OCI-LY7 (cell line): ENCODE data around the gene ACTN1. TPM values are rescaled to one million over a fixed set of nuclear protein-coding genes. Genes with fewer than 3 reads are reported as not detected.

ENCODE experiments used
- BruUV-seq: library from RNA; stranded (reverse); fragments of 400-500 nt; replicated peaks from 2 replicates; lab custom pipeline; 2021; lab: Mats Ljungman, UMichigan
- CTCF ChIA-PET: fragments of 300-600 bp; sonication (Branson Sonifier 250); formaldehyde crosslinking; loops from one replicate; lab custom pipeline; 2022; ENCODE audit warnings: antibody characterized with exemption; ENCODE audit not compliant: unreplicated experiment; lab: Charles Lee
- POLR2A ChIA-PET: fragments of 300-600 bp; sonication (Branson Sonifier 250); formaldehyde crosslinking; loops from one replicate; lab custom pipeline; 2022; ENCODE audit warnings: antibody characterized with exemption; lab: Charles Lee
- DNase-seq: peaks from one replicate; pipeline ENCODE4 v3.0.0-alpha.2; 2015; ENCODE audit warnings: low spot score
- H2AFZ ChIP-seq: fragments of 200-600 bp; sonication (generic), shearing (Covaris generic); 2 replicates; pipeline ENCODE4 v1.6.1; 2014; ENCODE audit warnings: mild to moderate bottlenecking, antibody characterized with exemption, low read length, moderate library complexity
- H3K27ac ChIP-seq: fragments of 200-600 bp; sonication (generic); 2 replicates; pipeline ENCODE4 v1.5.1; 2014; ENCODE audit warnings: mixed run types, low read depth, mild to moderate bottlenecking, moderate library complexity, low read length, inconsistent platforms; ENCODE audit not compliant: poor library complexity, severe bottlenecking
- H3K36me3 ChIP-seq: fragments of 200-600 bp; sonication (generic); 2 replicates; pipeline ENCODE4 v1.6.1; 2014; ENCODE audit warnings: mild to moderate bottlenecking, antibody characterized with exemption, low read length, moderate library complexity, mixed read lengths; ENCODE audit not compliant: insufficient read depth
- H3K4me1 ChIP-seq: fragments of 200-600 bp; sonication (generic); 2 replicates; pipeline ENCODE4 v1.5.1; 2014; ENCODE audit warnings: mild to moderate bottlenecking, low read length; ENCODE audit not compliant: insufficient read depth, poor library complexity, severe bottlenecking
- H3K4me2 ChIP-seq: fragments of 200-600 bp; sonication (generic); 2 replicates; pipeline ENCODE4 v1.6.1; 2014; ENCODE audit warnings: mild to moderate bottlenecking, low read length
- H3K4me3 ChIP-seq: fragments of 200-600 bp; sonication (generic); 2 replicates; pipeline ENCODE4 v1.5.1; 2014; ENCODE audit warnings: mild to moderate bottlenecking, low read depth, low read length; ENCODE audit not compliant: poor library complexity, severe bottlenecking
- H3K79me2 ChIP-seq: fragments of 200-600 bp; sonication (generic); 2 replicates; pipeline ENCODE4 v1.6.1; 2016; ENCODE audit warnings: low read depth, mild to moderate bottlenecking, low read length, moderate library complexity, mixed read lengths; ENCODE audit not compliant: insufficient read depth
- H3K9me2 ChIP-seq: fragments of 200-600 bp; sonication (generic); 2 replicates; pipeline ENCODE4 v1.6.1; 2016; ENCODE audit warnings: mild to moderate bottlenecking, low read length, mixed read lengths; ENCODE audit not compliant: insufficient read depth
- H3K9me3 ChIP-seq: fragments of 200-600 bp; sonication (generic); 2 replicates; pipeline ENCODE4 v1.6.1; 2014; ENCODE audit warnings: mild to moderate bottlenecking, mixed run types, low read length, mixed read lengths
- H4K20me1 ChIP-seq: fragments of 200-600 bp; sonication (generic); 2 replicates; pipeline ENCODE4 v1.6.1; 2014; ENCODE audit warnings: mild to moderate bottlenecking, antibody characterized with exemption, low read length, moderate library complexity, mixed read lengths; ENCODE audit not compliant: insufficient read depth
- EZH2phosphoT487 ChIP-seq: fragments of 200-600 bp; sonication (generic); IDR thresholded peaks from 2 replicates; pipeline ENCODE4 v1.6.1; 2018; ENCODE audit warnings: low read depth, borderline replicate concordance, mild to moderate bottlenecking, mixed run types, antibody characterized with exemption, low read length, moderate library complexity, mixed read lengths
- intact Hi-C: fragments of 100-400 bp; cut with micrococcal nuclease; formaldehyde crosslinking; loops from one replicate; pipeline ENCODE4 v1.10.0; 2022; ENCODE audit not compliant: unreplicated experiment
- total RNA-seq, 2 experiments: library from RNA; depleted of rRNA in 1 of 2; stranded (reverse); fragments of >200 nt in 1 of 2; shearing (Covaris generic) in 1 of 2; gene quantifications; 2 replicates each; pipeline ENCODE4 v1.2.3, GENCODE V29; 2014 to 2022
- TF ChIP-seq, protein P1 (sequence below): fragments of 200-600 bp; sonication (generic); conservative IDR thresholded peaks from 2 replicates; pipeline ENCODE4 v1.5.1; 2014; ENCODE audit warnings: mild to moderate bottlenecking, antibody characterized with exemption, low read length, moderate library complexity, mixed read lengths

The ACTN1 gene
- total RNA-seq, 2 experiments from 2014 or later, result 0.51 to 1.8 TPM

DNA sequence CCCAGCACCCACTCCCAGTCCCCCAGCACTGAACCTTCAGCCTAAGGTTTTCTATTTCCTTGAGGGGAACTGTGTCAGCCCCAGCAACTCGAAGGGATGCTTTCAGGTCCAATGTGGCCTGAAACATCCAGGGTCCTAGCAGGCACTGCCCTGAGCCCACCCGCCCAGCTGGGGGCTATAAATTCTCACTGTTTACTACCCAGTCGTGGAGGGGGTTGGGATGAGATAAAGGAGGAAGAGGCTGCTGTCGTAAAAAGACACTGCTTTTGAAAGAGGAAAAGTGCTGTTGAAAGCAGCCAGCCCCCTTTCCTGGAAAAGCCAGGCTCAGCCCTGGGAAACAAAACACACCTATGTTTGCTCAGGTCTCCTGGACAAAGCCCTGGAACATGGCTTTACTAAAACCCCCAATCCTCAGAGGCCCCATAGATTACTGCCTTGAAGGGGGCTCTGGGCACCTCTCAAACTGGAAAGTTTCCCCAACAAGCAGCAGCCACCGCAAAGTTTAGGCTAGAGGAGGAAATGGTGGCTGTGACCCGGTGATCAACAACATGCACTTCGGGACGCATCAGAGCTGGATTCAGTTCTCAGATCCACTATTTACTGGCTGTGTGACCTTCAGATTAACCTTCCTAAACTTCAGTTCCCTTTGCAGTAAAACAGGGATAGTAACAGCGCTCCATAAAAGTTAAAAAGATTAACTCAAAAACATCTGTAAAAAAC is 51.0 kb downstream of the ACTN1 start:
- H3K9me2 ChIP-seq, result no peaks in the 10 kb centered on the region
- H3K4me2 ChIP-seq, result no peak overlapping the region
- no TSS peak for BruUV-seq
- H3K79me2 ChIP-seq, result no peaks in the 10 kb centered on the region
- no peak overlapping the region for H3K4me3 ChIP-seq
- intact Hi-C loops, result no loop called here
- CTCF ChIA-PET, result no interaction called here
- no peaks in the 10 kb centered on the region for H3K4me1 ChIP-seq
- POLR2A ChIA-PET, result no interaction called here
- peaks cover 5% of the 10 kb centered on the region; the same call in 1 of the 2 replicates for H3K9me3 ChIP-seq
- no peaks in the 10 kb centered on the region for H4K20me1 ChIP-seq
- H2AFZ ChIP-seq, result no peak overlapping the region
- no peaks in the 10 kb centered on the region for H3K36me3 ChIP-seq
- DNase-seq, result no peak
- no peak for TF ChIP-seq EZH2phosphoT487
- TF ChIP-seq, protein P1, sequence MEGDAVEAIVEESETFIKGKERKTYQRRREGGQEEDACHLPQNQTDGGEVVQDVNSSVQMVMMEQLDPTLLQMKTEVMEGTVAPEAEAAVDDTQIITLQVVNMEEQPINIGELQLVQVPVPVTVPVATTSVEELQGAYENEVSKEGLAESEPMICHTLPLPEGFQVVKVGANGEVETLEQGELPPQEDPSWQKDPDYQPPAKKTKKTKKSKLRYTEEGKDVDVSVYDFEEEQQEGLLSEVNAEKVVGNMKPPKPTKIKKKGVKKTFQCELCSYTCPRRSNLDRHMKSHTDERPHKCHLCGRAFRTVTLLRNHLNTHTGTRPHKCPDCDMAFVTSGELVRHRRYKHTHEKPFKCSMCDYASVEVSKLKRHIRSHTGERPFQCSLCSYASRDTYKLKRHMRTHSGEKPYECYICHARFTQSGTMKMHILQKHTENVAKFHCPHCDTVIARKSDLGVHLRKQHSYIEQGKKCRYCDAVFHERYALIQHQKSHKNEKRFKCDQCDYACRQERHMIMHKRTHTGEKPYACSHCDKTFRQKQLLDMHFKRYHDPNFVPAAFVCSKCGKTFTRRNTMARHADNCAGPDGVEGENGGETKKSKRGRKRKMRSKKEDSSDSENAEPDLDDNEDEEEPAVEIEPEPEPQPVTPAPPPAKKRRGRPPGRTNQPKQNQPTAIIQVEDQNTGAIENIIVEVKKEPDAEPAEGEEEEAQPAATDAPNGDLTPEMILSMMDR, result no peak
- no peak overlapping the region for H3K27ac ChIP-seq

DNA sequence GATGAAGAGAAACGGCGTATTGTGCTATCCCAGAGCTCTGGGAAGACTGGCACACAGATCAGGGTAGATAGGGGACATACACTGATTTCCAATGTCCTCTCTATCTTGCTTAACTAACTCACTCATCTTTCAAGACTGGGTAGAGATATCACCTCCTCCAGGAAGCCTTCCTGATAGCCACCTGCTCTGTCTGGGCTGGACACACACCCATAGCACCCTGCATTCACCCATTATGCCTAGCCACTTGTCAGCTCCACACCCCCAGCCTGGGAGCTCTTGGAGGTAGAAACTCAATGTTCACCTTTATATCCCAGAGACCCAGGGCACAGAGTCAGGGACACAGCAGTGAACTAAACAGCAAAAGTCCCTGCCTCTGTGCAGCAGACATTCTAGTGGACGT is 52.0 kb downstream of the ACTN1 start:
- intact Hi-C loops, result no loop called here
- no peak overlapping the region for H2AFZ ChIP-seq

DNA sequence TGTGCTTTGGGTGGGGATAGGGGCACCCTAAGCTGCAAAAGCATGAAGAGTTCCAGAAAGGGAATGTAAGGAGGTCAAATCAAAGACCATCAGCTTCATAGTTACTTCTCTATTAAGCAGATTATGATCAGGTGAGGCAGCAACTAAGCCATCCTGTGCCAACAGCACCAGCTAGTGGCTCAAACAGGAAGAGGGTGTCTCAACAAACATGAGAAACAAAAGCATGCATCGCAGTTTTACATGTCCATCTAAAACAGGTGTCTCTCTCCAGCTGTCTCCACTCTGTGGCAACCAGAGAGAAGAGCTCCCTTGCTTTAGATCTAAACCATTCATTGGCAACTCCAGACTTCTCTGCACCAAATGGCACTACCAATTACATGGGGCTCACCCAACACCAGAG is 52.9 kb downstream of the ACTN1 start:
- peak; percentile 23 for DNase-seq
- H3K4me1 ChIP-seq, result no peaks in the 10 kb centered on the region
- H3K4me3 ChIP-seq, result no peak overlapping the region
- POLR2A ChIA-PET, result no interaction called here
- H2AFZ ChIP-seq, result no peak overlapping the region
- H4K20me1 ChIP-seq, result no peaks in the 10 kb centered on the region
- H3K9me3 ChIP-seq, result peaks cover 5% of the 10 kb centered on the region; the same call in 1 of the 2 replicates
- CTCF ChIA-PET, result no interaction called here
- TF ChIP-seq, protein P1, result peak; percentile 70
- no peak for TF ChIP-seq EZH2phosphoT487
- no TSS peak for BruUV-seq
- H3K4me2 ChIP-seq, result no peak overlapping the region
- no peaks in the 10 kb centered on the region for H3K9me2 ChIP-seq
- H3K79me2 ChIP-seq, result no peaks in the 10 kb centered on the region
- H3K36me3 ChIP-seq, result no peaks in the 10 kb centered on the region
- intact Hi-C loops, result no loop called here
- no peak overlapping the region for H3K27ac ChIP-seq

More for the DNA sequence above, 52.0 kb downstream of the ACTN1 start:
- Histone ChIP-seq H3K27ac (no peak overlapping the region), H3K4me1 (no peaks in the 10 kb centered on the region), H3K4me2 (no peak overlapping the region), H3K9me3 (peaks cover 5% of the 10 kb centered on the region; the same call in 1 of the 2 replicates), H3K9me2 (no peaks in the 10 kb centered on the region), H3K79me2 (no peaks in the 10 kb centered on the region), H3K36me3 (no peaks in the 10 kb centered on the region), H4K20me1 (no peaks in the 10 kb centered on the region), H3K4me3 (no peak overlapping the region)
- BruUV-seq, result no TSS peak
- no peak for DNase-seq
- ChIA-PET CTCF (no interaction called here), POLR2A (no interaction called here)
- TF ChIP-seq, protein P1, result no peak
- TF ChIP-seq EZH2phosphoT487, result no peak
